HepG2 (cell line): ENCODE data around the gene U2AF1L4. TPM values are rescaled to one million over a fixed set of nuclear protein-coding genes. Genes with fewer than 3 reads are reported as not detected.

Source experiments
- ARID4A ChIP-seq: sonication (generic); formaldehyde crosslinking; IDR thresholded peaks from 2 replicates; pipeline ENCODE4 v1.5.0; 2020; ENCODE audit warnings: mild to moderate bottlenecking, missing genetic modification reagents, borderline replicate concordance
- CEBPG ChIP-seq: IDR thresholded peaks from 2 replicates; pipeline ENCODE4 v1.6.1; 2016
- CERS6 ChIP-seq: sonication (generic); formaldehyde crosslinking; IDR thresholded peaks from 2 replicates; pipeline ENCODE4 v1.5.0; 2020; ENCODE audit warnings: missing genetic modification reagents
- HCFC1 ChIP-seq: fragments of 150-350 bp; IDR thresholded peaks from 2 replicates; pipeline ENCODE4 v1.6.1; 2014; ENCODE audit warnings: low read depth, low read length
- MXD1 ChIP-seq: sonication (generic); formaldehyde crosslinking; IDR thresholded peaks from 2 replicates; pipeline ENCODE4 v1.4.0; 2020; ENCODE audit warnings: mild to moderate bottlenecking, missing genetic modification reagents
- MXD3 ChIP-seq: IDR thresholded peaks from 2 replicates; pipeline ENCODE4 v1.6.1; 2016; ENCODE audit warnings: mild to moderate bottlenecking, missing biosample characterization, missing genetic modification reagents
- PHF8 ChIP-seq: sonication (generic); formaldehyde crosslinking; IDR thresholded peaks from 2 replicates; pipeline ENCODE4 v1.5.0; 2020; ENCODE audit warnings: missing genetic modification reagents
- SAP130 ChIP-seq: IDR thresholded peaks from 2 replicates; pipeline ENCODE4 v1.6.1; 2016; ENCODE audit warnings: low read depth
- SIN3A ChIP-seq: IDR thresholded peaks from 2 replicates; pipeline ENCODE4 v1.6.1; 2011; ENCODE audit warnings: low read depth, mild to moderate bottlenecking, control low read depth, low read length, borderline replicate concordance
- SMAD3 ChIP-seq: sonication (generic); formaldehyde crosslinking; IDR thresholded peaks from 2 replicates; pipeline ENCODE4 v1.4.0; 2020; ENCODE audit warnings: missing genetic modification reagents
- SP4 ChIP-seq: sonication (generic); formaldehyde crosslinking; IDR thresholded peaks from 2 replicates; pipeline ENCODE4 v1.8.1; 2023; ENCODE audit warnings: mild to moderate bottlenecking, missing genetic modification reagents
- SPEN ChIP-seq: sonication (generic); formaldehyde crosslinking; IDR thresholded peaks from 2 replicates; pipeline ENCODE4 v1.5.1; 2020; ENCODE audit warnings: low read depth, mild to moderate bottlenecking, missing genetic modification reagents
- TFAP4 ChIP-seq: sonication (generic); IDR thresholded peaks from 2 replicates; pipeline ENCODE4 v1.6.1; 2016; ENCODE audit warnings: low read depth, borderline replicate concordance
- ZNF263 ChIP-seq: sonication (generic); formaldehyde crosslinking; IDR thresholded peaks from 2 replicates; pipeline ENCODE4 v1.4.0; 2020; ENCODE audit warnings: missing genetic modification reagents
- ZNF331 ChIP-seq: sonication (generic); formaldehyde crosslinking; IDR thresholded peaks from 2 replicates; pipeline ENCODE4 v1.4.0; 2020; ENCODE audit warnings: missing genetic modification reagents
- ZNF430 ChIP-seq: sonication (generic); formaldehyde crosslinking; IDR thresholded peaks from 2 replicates; pipeline ENCODE4 v1.9.0; 2021; ENCODE audit warnings: mild to moderate bottlenecking, missing genetic modification reagents
- ZNF572 ChIP-seq: sonication (generic); formaldehyde crosslinking; IDR thresholded peaks from 2 replicates; pipeline ENCODE4 v1.5.1; 2020; ENCODE audit warnings: mild to moderate bottlenecking, missing genetic modification reagents
- ZNF580 ChIP-seq: IDR thresholded peaks from 2 replicates; pipeline ENCODE4 v1.6.1; 2016; ENCODE audit warnings: low read depth, borderline replicate concordance
- polyA plus RNA-seq, 8 experiments: library from polyadenylated mRNA; depleted of rRNA in 3 of 8; stranded (reverse) in 7 of 8; unstranded in 1 of 8; fragments of >200 nt; fragmentation: Illumina TruSeq in 4 of 8; extraction: Trizol in 4 of 8; gene quantifications; 2 replicates each; pipeline versions ENCODE4 v1.2.1 to v1.2.3, GENCODE V29; 2011 to 2016; ENCODE audit warnings: low read depth in 4 of 8, missing spikeins in 1 of 8, mixed read lengths in 1 of 8; ENCODE audit not compliant: insufficient read depth in 1 of 8
- total RNA-seq, 5 experiments: library from RNA; depleted of rRNA; stranded (reverse); fragments of >200 nt; fragmentation: Illumina TruSeq; extraction: Trizol; gene quantifications; 2 replicates each; pipeline ENCODE4 v1.2.3, GENCODE V29; 2016; ENCODE audit warnings: low read depth in 1 of 5

U2AF1L4 gene
- total and polyA plus RNA-seq, 2 of the 13 experiments (the other 11 are each of a cell fraction or from before 2014, with no cell fraction given) = 7.9 to 15.4 TPM

GRCh38 chr19:35744430-35745327, 539 bp downstream of the U2AF1L4 start (continued):
- TF ChIP-seq ZNF580 (CRISPR knock-in tag) (no peak), HCFC1 (peak; percentile 41; the same call in 1 of the 2 replicates), SIN3A (peak; percentile 72; the same call in 1 of the 2 replicates), PHF8 (CRISPR knock-in tag) (peak; percentile 4; the same call in 1 of the 2 replicates), MXD3 (no peak), TFAP4 (peak; percentile 9; the same call in 1 of the 2 replicates), SPEN (CRISPR knock-in tag) (no peak), ZNF263 (peak; percentile 31; the same call in 1 of the 2 replicates), ZNF331 (CRISPR knock-in tag) (no peak), MXD1 (CRISPR knock-in tag) (0 out of 2 replicates have a peak, but pooled peaks have one; percentile 36), SAP130 (CRISPR knock-in tag) (peak; percentile 77), SP4 (peak; percentile 54; the same call in 1 of the 2 replicates), CEBPG (no peak), ZNF430 (CRISPR knock-in tag) (peak; percentile 99), ZNF572 (CRISPR knock-in tag) (no peak), ARID4A (CRISPR knock-in tag) (peak; percentile 51), CERS6 (no peak), SMAD3 (CRISPR knock-in tag) (no peak)
